HepG2 (cell line): ENCODE results near the gene CFAP69. TPM values are rescaled to one million over a fixed set of nuclear protein-coding genes. Genes with fewer than 3 reads are reported as not detected.
A peak's percentile ranks its signal among the peaks of the same experiment; 100 is the strongest.

Source experiments
- ATAC-seq: fragments of 200-7000 bp; cut with Tn5 transposase; 3 replicates; pipeline ENCODE4 v1.9.1; 2020; ENCODE audit warnings: mild to moderate bottlenecking, moderate library complexity
- BruUV-seq: library from RNA; stranded (reverse); fragments of 400-500 nt; replicated peaks from 2 replicates; lab custom pipeline; 2021; lab: Mats Ljungman, UMichigan
- CTCF ChIA-PET: fragments of 300-600 bp; formaldehyde crosslinking; extraction: SDS; loops from one replicate; lab custom pipeline; 2021; ENCODE audit warnings: low total read pairs, inconsistent platforms, low intra/inter-chr PET ratio; lab: Yijun Ruan, JAX
- POLR2A ChIA-PET: fragments of 350-600 bp; sonication (Branson Sonifier 250); formaldehyde crosslinking; loops from one replicate; lab custom pipeline; 2020; ENCODE audit warnings: antibody characterized with exemption, inconsistent platforms; lab: Yijun Ruan, JAX
- DNase-seq: peaks from one replicate; pipeline ENCODE4 v3.0.0-alpha.2; 2015; ENCODE audit warnings: low spot score
- FAIRE-seq: peaks from 3 replicates; lab custom pipeline; 2011; peaks lifted over from hg19 to GRCh38; lab: Jason Lieb, UNC
- H2AFZ ChIP-seq: one replicate; pipeline ENCODE4 v1.6.1; 2011; ENCODE audit warnings: low read length, inconsistent platforms
- H3K27ac ChIP-seq: fragments of 300-600 bp; 3 replicates; pipeline ENCODE4 v1.8.0; 2011; ENCODE audit warnings: mixed run types, mild to moderate bottlenecking, mixed read lengths, low read length, inconsistent platforms; ENCODE audit not compliant: insufficient read depth; ENCODE audit errors: extremely low read length
- H3K27me3 ChIP-seq, 2 experiments: fragments of 200-600 bp in 1 of 2; 2 replicates in 1 of 2; 3 replicates in 1 of 2; pipeline versions ENCODE4 v1.6.0 to v1.8.0; 2011; ENCODE audit warnings: low read length in 2 of 2, mild to moderate bottlenecking in 2 of 2, moderate library complexity in 2 of 2, inconsistent platforms in 1 of 2; ENCODE audit not compliant: insufficient read depth in 2 of 2, control insufficient read depth in 1 of 2
- H3K36me3 ChIP-seq, 2 experiments: fragments of 200-600 bp in 1 of 2; replicated peaks in 1 of 2; 2 replicates in 1 of 2; 3 replicates in 1 of 2; pipeline versions ENCODE4 v1.5.1 to v1.8.0; 2011; ENCODE audit warnings: low read length in 2 of 2, inconsistent platforms in 1 of 2; ENCODE audit not compliant: insufficient read depth in 2 of 2, control insufficient read depth in 1 of 2
- H3K4me1 ChIP-seq: 2 replicates; pipeline ENCODE4 v1.5.1; 2012; ENCODE audit warnings: low read length, inconsistent platforms; ENCODE audit not compliant: insufficient read depth
- H3K4me2 ChIP-seq: 2 replicates; pipeline ENCODE4 v1.6.0; 2011; ENCODE audit warnings: low read depth, low read length, inconsistent platforms
- H3K4me3 ChIP-seq, 3 experiments: fragments of 200-600 bp in 1 of 3; sonication (generic), shearing (Covaris generic) in 1 of 3; replicated peaks in 1 of 3; 2 replicates each; pipeline ENCODE4 v1.5.1; 2011 to 2016; ENCODE audit warnings: low read length in 3 of 3, inconsistent platforms in 2 of 3, low read depth in 2 of 3, mild to moderate bottlenecking in 2 of 3, control low read depth in 1 of 3, mixed read lengths in 1 of 3; ENCODE audit not compliant: insufficient read depth in 1 of 3
- H3K79me2 ChIP-seq: one replicate; pipeline ENCODE4 v1.6.1; 2011; ENCODE audit warnings: low read length, inconsistent platforms; ENCODE audit not compliant: insufficient read depth
- H3K9ac ChIP-seq: 2 replicates; pipeline ENCODE4 v1.6.0; 2011; ENCODE audit warnings: mild to moderate bottlenecking, low read depth, low read length, inconsistent platforms; ENCODE audit not compliant: insufficient read depth
- H3K9me3 ChIP-seq: 2 replicates; pipeline ENCODE4 v1.5.1; 2012; ENCODE audit warnings: mild to moderate bottlenecking, low read length
- H4K20me1 ChIP-seq: 2 replicates; pipeline ENCODE4 v1.6.0; 2011; ENCODE audit warnings: inconsistent platforms, mild to moderate bottlenecking, low read length, moderate library complexity; ENCODE audit not compliant: insufficient read depth
- ATF7 ChIP-seq, 2 experiments: fragments of 450-650 bp in 1 of 2; sonication (generic) in 1 of 2; formaldehyde crosslinking in 1 of 2; IDR thresholded peaks; 2 replicates each; pipeline versions ENCODE4 v1.4.0 to v1.6.1; 2016 to 2020; ENCODE audit warnings: antibody characterized with exemption in 1 of 2, mild to moderate bottlenecking in 1 of 2, missing genetic modification reagents in 1 of 2
- CBX2 ChIP-seq, 2 experiments: fragments of 200-600 bp in 1 of 2; sonication (generic); formaldehyde crosslinking in 1 of 2; IDR thresholded peaks; 2 replicates each; pipeline versions ENCODE4 v1.7.0 to v1.8.1; 2018 to 2022; ENCODE audit warnings: low read depth in 2 of 2, low read length in 1 of 2, mild to moderate bottlenecking in 1 of 2, missing genetic modification reagents in 1 of 2
- KMT2A ChIP-seq: sonication (generic); formaldehyde crosslinking; IDR thresholded peaks from 2 replicates; pipeline ENCODE4 v1.4.0; 2020; ENCODE audit warnings: missing genetic modification reagents
- MAFF ChIP-seq: IDR thresholded peaks from 2 replicates; pipeline ENCODE4 v1.6.1; 2011; ENCODE audit warnings: low read depth, low read length, improper control_type of control experiment
- MAFK ChIP-seq, 2 experiments: IDR thresholded peaks in 1 of 2; conservative IDR thresholded peaks in 1 of 2; 2 replicates each; pipeline ENCODE4 v1.6.1; 2011; ENCODE audit warnings: improper control_type of control experiment in 2 of 2, low read length in 2 of 2
- NAIF1 ChIP-seq: sonication (generic); formaldehyde crosslinking; IDR thresholded peaks from 2 replicates; pipeline ENCODE4 v1.5.0; 2020; ENCODE audit warnings: mild to moderate bottlenecking, missing genetic modification reagents, borderline replicate concordance
- SKI ChIP-seq: fragments of 450-650 bp; IDR thresholded peaks from one replicate; pipeline ENCODE4 v1.6.1; 2018; ENCODE audit warnings: mild to moderate bottlenecking; ENCODE audit not compliant: partially characterized antibody
- TAF15 ChIP-seq: fragments of 200-400 bp; formaldehyde crosslinking; IDR thresholded peaks from one replicate; pipeline ENCODE4 v1.6.1; 2018; ENCODE audit warnings: mild to moderate bottlenecking, low read depth, low read length; ENCODE audit not compliant: poor library complexity, severe bottlenecking
- TGIF2 ChIP-seq: IDR thresholded peaks from 2 replicates; pipeline ENCODE4 v1.6.1; 2016; ENCODE audit warnings: control low read depth, missing compliant biosample characterization
- ZNF343 ChIP-seq: sonication (generic); formaldehyde crosslinking; IDR thresholded peaks from 2 replicates; pipeline ENCODE4 v1.4.0; 2020; ENCODE audit warnings: mild to moderate bottlenecking, missing genetic modification reagents
- WGBS: methylation state at CpG from one replicate; pipeline ENCODE4 v1.1.6; 2017; ENCODE audit warnings: low lambda C conversion rate; 5-methylcytosine and 5-hydroxymethylcytosine counted together
- in situ Hi-C: cut with HindIII; loops from 2 replicates; pipeline ENCODE4 v1.10.0; 2017; ENCODE audit warnings: low pct_unique_long_range_greater_than_20kb; ENCODE audit not compliant: extremely low pct_ligation_motif_present
- intact Hi-C: fragments of 100-400 bp; cut with micrococcal nuclease; formaldehyde crosslinking; loops from one replicate; pipeline ENCODE4 v1.10.0; 2022; ENCODE audit not compliant: unreplicated experiment
- polyA plus RNA-seq, 8 experiments: library from polyadenylated mRNA; depleted of rRNA in 3 of 8; stranded (reverse) in 7 of 8; unstranded in 1 of 8; fragments of >200 nt; fragmentation: Illumina TruSeq in 4 of 8; extraction: Trizol in 4 of 8; gene quantifications; 2 replicates each; pipeline versions ENCODE4 v1.2.1 to v1.2.3, GENCODE V29; 2011 to 2016; ENCODE audit warnings: low read depth in 4 of 8, missing spikeins in 1 of 8, mixed read lengths in 1 of 8; ENCODE audit not compliant: insufficient read depth in 1 of 8
- total RNA-seq, 5 experiments: library from RNA; depleted of rRNA; stranded (reverse); fragments of >200 nt; fragmentation: Illumina TruSeq; extraction: Trizol; gene quantifications; 2 replicates each; pipeline ENCODE4 v1.2.3, GENCODE V29; 2016; ENCODE audit warnings: low read depth in 1 of 5
- TF ChIP-seq, protein P1 (sequence below): sonication (generic); formaldehyde crosslinking; IDR thresholded peaks from 2 replicates; pipeline ENCODE4 v1.5.0; 2020; ENCODE audit warnings: missing genetic modification reagents
- TF ChIP-seq, protein P2 (sequence below): IDR thresholded peaks from 2 replicates; pipeline ENCODE4 v1.6.1; 2016; ENCODE audit warnings: missing genetic modification reagents, missing compliant biosample characterization
- TF ChIP-seq, protein P3 (sequence below): sonication (generic); formaldehyde crosslinking; IDR thresholded peaks from 2 replicates; pipeline ENCODE4 v1.4.0; 2020; ENCODE audit warnings: missing genetic modification reagents

The CFAP69 gene
- total and polyA plus RNA-seq, 2 of the 13 experiments (the other 11 are each of a cell fraction or from before 2014, with no cell fraction given), result 2.2 to 4.0 TPM

DNA sequence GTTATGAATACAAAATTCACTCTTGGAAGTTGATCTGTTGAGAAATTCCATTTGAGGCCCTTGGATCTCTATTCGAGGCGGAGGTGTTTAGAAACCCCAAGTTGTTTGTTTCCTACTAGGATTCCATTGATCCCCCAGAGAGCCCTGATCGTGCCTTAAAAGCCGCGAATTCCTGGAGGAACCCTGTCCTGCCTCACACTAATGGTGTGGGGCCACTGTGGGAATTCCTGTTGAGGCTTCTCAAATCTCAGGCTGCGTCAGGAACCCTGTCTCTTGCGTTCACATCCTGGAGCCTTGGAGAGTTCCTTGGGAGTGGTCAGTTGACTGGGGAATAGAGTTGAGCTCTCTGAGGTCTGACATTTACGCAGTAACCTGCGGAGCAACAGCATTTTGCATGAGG is 1.2 kb downstream of the CFAP69 start (continued):
- TF ChIP-seq TAF15, result no peak
- no peak for TF ChIP-seq ZNF343
- TF ChIP-seq, protein P1, sequence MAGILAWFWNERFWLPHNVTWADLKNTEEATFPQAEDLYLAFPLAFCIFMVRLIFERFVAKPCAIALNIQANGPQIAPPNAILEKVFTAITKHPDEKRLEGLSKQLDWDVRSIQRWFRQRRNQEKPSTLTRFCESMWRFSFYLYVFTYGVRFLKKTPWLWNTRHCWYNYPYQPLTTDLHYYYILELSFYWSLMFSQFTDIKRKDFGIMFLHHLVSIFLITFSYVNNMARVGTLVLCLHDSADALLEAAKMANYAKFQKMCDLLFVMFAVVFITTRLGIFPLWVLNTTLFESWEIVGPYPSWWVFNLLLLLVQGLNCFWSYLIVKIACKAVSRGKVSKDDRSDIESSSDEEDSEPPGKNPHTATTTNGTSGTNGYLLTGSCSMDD, result no peak

DNA sequence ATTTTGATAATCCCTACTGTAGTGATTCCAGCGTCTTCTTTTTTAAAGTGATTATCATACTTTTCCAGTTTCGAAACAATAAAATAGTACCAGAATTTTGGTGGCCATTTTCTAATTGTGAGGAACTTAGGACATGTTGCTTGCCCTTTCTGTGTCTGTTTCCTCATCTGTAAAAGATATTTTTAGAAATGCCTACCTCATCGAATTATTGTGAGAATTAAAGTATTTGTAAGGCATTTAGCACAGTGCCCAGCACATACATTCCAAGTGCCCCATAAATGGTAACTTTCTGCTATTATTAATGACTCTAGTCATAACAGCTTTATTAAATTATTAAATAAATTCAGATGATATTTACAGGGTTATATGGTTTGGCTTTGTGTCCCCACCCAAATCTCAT is 3.7 kb downstream of the CFAP69 start:
- Histone ChIP-seq H3K79me2 (peaks cover 2% of the 10 kb centered on the region), H3K9ac (no peak overlapping the region), H4K20me1 (no peaks in the 10 kb centered on the region), H3K4me3 (no peak overlapping the region), H3K27me3 (no peaks in the 10 kb centered on the region), H3K9me3 (no peaks in the 10 kb centered on the region), H3K36me3 (no peaks in the 10 kb centered on the region), H3K4me1 (peaks cover 21% of the 10 kb centered on the region)
- 70% methylated on average over 3 of the region's 3 CpGs for WGBS
- no peak for DNase-seq
- intact Hi-C loops, result loop anchor here (5.0 kb wide), 2 partner anchors 49 to 96 kb away; partner anchors contain the start of gene STEAP1
- in situ Hi-C loops, result no loop called here
- ChIA-PET POLR2A (no interaction called here), CTCF (no interaction called here)
- BruUV-seq, result no TSS peak
- FAIRE-seq, result no peak
- no peak for ATAC-seq
- TF ChIP-seq, protein P2, sequence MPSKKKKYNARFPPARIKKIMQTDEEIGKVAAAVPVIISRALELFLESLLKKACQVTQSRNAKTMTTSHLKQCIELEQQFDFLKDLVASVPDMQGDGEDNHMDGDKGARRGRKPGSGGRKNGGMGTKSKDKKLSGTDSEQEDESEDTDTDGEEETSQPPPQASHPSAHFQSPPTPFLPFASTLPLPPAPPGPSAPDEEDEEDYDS (CRISPR knock-in tag), result no peak
- TF ChIP-seq SKI, result no peak
- TF ChIP-seq MAFF, result peak; percentile 36
- no peak for TF ChIP-seq CBX2 (IDR thresholded peaks at IDR 0.05; ENCODE audit: low read depth, low read length)
- no peak for TF ChIP-seq CBX2 (CRISPR knock-in tag; IDR thresholded peaks at IDR 0.05; ENCODE audit: low read depth)
- peak; percentile 26 to 61; a peak in 3 of 4 replicates for TF ChIP-seq MAFK (conservative IDR thresholded peaks at IDR 0.05 in 1 of 2, IDR thresholded peaks at IDR 0.05 in 1 of 2; ENCODE audit: low read length in 2 of 2)
- TF ChIP-seq, protein P3, sequence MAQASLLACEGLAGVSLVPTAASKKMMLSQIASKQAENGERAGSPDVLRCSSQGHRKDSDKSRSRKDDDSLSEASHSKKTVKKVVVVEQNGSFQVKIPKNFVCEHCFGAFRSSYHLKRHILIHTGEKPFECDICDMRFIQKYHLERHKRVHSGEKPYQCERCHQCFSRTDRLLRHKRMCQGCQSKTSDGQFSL (CRISPR knock-in tag), result no peak
- no peak for TF ChIP-seq ATF7 (IDR thresholded peaks at IDR 0.05)
- no peak for TF ChIP-seq ATF7 (CRISPR knock-in tag; IDR thresholded peaks at IDR 0.05)
- no peak for TF ChIP-seq NAIF1 (CRISPR knock-in tag)
- no peak for TF ChIP-seq TGIF2 (CRISPR knock-in tag)
- no peak for TF ChIP-seq KMT2A (CRISPR knock-in tag)
- TF ChIP-seq, all 625 proteins: peak for 2
- Histone ChIP-seq H2AFZ (no peak overlapping the region), H3K27ac (no peak overlapping the region), H3K4me2 (no peak overlapping the region)
